Stimulated activated naive CD8-positive, alpha-beta T cell treated with anti-CD3 and anti-CD28 coated beads, Interleukin-15, amount 100 ng/mL, for 72 hours (primary cell): ENCODE results near the gene SUDS3.
"Not testable (repeated sequence)": the region's sequence is repeated elsewhere in the genome, so short reads cannot be mapped to it uniquely, and the experiment has no call there.

Experiments used
- ATAC-seq: fragments of 150-1000 bp; cut with Tn5 transposase; 2 replicates; pipeline ENCODE4 v1.10.0; 2021; ENCODE audit warnings: mild to moderate bottlenecking, moderate library complexity
- DNase-seq, 2 donors: peaks; one replicate each; pipeline ENCODE4 v3.0.0; 2021 to 2022
- H3K27ac Mint-ChIP-seq, 2 donors: one replicate each; pipeline ENCODE4 v1.8.0; 2022; ENCODE audit warnings: mild to moderate bottlenecking in 2 of 2, mixed read lengths in 2 of 2, moderate library complexity in 2 of 2
- H3K27me3 Mint-ChIP-seq: one replicate; pipeline ENCODE4 v1.8.0; 2022; ENCODE audit warnings: mixed read lengths
- H3K4me1 Mint-ChIP-seq: one replicate; pipeline ENCODE4 v1.8.0; 2022; ENCODE audit warnings: mild to moderate bottlenecking, mixed read lengths
- H3K4me3 Mint-ChIP-seq, 2 donors: one replicate each; pipeline ENCODE4 v1.8.0; 2022; ENCODE audit warnings: mild to moderate bottlenecking in 2 of 2, mixed read lengths in 2 of 2, moderate library complexity in 1 of 2
- H3K9me3 Mint-ChIP-seq, 2 donors: one replicate each; pipeline ENCODE4 v1.8.0; 2022; ENCODE audit warnings: mixed read lengths in 2 of 2

Gene SUDS3

DNA sequence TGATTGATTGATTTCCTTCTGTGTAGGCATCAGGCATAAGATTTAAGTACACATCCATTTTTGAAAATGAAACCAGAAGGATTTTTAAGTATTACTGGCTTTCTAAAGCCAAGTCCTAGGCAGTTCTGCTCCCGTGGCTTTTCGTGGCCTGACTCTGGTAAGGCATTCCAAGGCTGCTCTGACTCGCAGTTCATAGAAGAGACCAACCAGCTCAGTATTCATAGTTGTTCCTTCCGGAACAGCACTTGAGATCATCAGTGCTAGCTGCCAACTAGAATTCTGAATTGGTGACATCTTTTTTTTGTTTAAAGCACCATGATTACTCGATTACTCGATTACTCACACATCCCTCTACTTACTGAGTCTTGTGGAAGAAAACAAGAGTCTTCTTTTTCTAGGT lies 25.9 kb downstream of the SUDS3 start:
- peak overlapping the region in 1 of 2 donors; percentile 57 for H3K27ac Mint-ChIP-seq
- DNase-seq: no peak
- H3K9me3 Mint-ChIP-seq: no peaks in the 10 kb centered on the region
- no peak for ATAC-seq
- no peaks in the 10 kb centered on the region for H3K4me1 Mint-ChIP-seq
- no peak overlapping the region for H3K4me3 Mint-ChIP-seq
- no peaks in the 10 kb centered on the region for H3K27me3 Mint-ChIP-seq

DNA sequence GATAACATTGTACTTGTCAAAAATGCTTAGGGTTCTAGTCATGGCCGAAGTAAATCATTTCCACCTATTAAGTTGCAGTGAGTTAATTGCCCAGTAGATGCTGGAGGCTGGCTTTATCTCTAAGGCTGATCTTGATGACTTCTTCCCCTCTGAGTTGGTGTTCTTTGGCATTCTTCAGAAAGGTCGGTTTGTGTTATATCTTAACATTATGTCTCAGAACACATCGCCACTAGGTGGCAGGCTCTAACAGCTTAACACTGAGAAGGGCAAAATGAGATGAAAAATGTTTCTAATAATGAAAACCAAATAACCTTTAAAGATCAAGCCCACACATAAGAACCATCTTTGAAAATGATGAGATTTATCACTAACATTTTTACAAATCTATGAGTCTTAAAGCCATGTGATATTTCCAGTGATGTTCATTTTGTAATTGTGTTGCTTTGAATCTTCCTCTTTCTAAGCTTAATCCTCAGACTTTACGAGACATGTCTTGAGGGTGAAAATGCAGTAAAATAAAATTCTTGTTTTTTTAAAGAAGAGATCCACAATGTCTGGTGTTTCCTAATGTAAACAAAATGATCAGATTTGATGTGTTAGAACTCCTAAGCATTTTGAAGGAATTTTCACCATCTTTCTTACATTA lies 28.6 kb downstream of the SUDS3 start:
- Mint-ChIP-seq H3K9me3 (no peaks in the 10 kb centered on the region), H3K27me3 (no peaks in the 10 kb centered on the region), H3K4me3 (no peak overlapping the region), H3K4me1 (no peaks in the 10 kb centered on the region), H3K27ac (no peak overlapping the region)
- DNase-seq (peak; percentile 28 to 35), ATAC-seq (no peak)

DNA sequence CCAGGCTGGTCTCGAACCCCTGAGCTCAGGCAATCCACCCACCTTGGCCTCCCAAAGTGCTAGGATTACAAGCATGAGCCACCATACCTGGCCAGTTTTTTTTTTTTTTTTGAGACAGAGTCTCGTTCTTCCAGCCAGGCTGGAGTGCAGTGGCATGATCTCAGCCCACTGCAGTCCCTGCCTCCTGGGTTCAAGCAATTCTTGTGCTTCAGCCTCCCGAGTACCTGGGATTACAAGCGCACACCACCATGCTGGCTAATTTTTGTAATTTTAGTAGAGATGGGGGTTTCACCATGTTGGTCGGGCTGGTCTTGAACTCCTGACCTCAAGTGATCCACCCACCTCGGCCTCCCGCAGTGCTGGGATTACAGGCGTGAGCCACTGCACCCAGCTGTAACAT lies 31.9 kb downstream of the SUDS3 start:
- not testable (repeated sequence) for ATAC-seq, H3K27ac Mint-ChIP-seq, H3K27me3 Mint-ChIP-seq, H3K4me1 Mint-ChIP-seq, H3K4me3 Mint-ChIP-seq, DNase-seq
- H3K9me3 Mint-ChIP-seq: peaks cover 5 to 11% of the 10 kb centered on the region in 2 donors

DNA sequence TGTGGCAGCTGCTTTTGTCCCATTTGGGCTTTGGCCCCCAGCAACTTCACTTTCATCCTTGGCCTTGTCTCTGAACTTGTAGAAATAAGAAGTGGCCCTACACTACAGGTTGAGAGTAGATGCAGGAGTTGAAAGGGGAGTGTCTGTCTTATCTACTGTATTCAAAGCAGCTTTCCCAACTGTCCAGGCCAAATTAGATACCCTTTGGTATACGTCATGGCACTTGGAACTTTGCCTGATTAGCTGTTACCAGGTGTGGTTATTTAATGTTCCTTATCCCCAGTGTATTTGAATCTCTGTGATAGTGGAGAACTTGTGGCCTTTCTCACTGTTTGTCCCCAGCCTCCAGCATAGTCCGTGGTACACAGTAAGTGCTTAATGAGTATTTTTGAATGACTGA lies 33.5 kb downstream of the SUDS3 start:
- Mint-ChIP-seq H3K9me3 (peaks cover 5 to 11% of the 10 kb centered on the region in 2 donors), H3K4me3 (no peak overlapping the region), H3K4me1 (no peaks in the 10 kb centered on the region), H3K27me3 (no peaks in the 10 kb centered on the region), H3K27ac (no peak overlapping the region)
- DNase-seq (no peak), ATAC-seq (no peak)

DNA sequence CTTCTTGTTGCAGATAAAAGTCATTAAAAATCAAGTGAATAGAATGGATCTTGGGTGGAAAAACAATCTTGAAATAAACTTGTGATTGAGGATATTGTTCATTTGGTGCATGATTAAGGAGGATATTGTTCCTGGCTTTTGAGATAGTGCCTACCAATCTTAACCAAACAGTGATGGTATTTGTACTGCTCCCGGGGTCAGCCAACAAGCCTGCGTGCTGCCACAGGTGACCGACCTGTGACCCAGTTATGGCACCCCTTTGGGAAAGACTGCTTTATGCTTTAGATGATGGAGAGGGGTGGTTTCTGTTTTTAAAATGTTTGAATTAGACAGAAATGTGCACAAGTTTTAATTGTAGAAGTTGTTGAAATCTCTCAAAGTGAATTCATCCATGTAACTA lies 41.6 kb downstream of the SUDS3 start:
- no peak overlapping the region for H3K4me3 Mint-ChIP-seq
- H3K27me3 Mint-ChIP-seq: no peaks in the 10 kb centered on the region
- no peak for ATAC-seq
- no peaks in the 10 kb centered on the region for H3K4me1 Mint-ChIP-seq
- no peak overlapping the region for H3K27ac Mint-ChIP-seq
- H3K9me3 Mint-ChIP-seq: no peaks in the 10 kb centered on the region
- no peak for DNase-seq

DNA sequence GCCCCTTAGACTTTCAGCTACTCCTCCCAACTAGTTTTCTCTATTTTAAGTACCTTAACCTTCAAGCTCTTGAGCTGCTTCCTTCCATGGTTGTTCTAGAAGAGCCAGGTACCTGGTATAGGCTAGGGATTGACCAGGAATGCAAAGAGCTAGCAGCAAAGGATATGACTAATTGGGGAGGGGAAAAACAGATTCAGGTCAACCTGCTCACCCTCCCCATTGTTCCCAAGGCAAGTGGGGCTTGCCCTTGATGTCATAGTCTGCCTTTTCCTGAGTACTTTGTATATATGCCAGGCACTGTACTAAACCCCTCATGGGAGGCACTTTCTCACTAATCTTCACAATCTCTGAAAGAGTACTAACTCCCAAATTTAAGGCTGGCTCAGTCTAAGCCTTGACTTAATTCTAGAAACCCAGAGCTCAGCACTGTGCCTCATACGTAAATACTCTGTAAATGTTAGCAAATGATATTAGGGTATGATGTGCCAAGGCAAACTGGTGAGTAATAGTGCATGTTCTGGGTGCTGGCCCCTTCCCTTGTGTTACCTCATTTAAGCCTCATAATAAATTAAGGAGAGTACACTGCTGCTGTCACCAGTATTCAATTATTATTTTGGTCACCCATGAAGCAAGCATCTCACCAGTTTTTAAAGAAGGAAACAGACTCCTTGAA lies 42.2 kb downstream of the SUDS3 start:
- no peaks in the 10 kb centered on the region for H3K4me1 Mint-ChIP-seq
- H3K9me3 Mint-ChIP-seq: no peaks in the 10 kb centered on the region
- no peak for DNase-seq
- H3K27ac Mint-ChIP-seq: no peak overlapping the region
- ATAC-seq: no peak
- no peaks in the 10 kb centered on the region for H3K27me3 Mint-ChIP-seq
- no peak overlapping the region for H3K4me3 Mint-ChIP-seq

DNA sequence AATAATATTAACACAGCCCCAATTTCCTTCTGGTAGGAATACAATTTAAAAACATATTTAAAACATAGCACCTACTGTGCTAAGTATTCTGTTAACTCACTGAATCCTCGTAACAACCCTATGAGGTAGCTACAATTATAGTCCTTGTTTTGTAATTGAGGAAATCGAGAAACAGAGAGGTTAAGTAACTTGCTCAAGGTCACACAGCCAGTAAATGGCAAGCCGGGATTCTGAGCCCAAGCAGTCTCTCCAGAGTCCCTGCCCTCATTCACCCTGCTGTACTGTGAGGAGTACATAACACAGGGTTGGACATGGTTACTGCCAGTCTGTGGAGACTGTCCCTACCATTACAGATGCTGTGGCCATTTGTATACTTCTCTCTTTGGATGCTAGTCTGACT lies 44.3 kb downstream of the SUDS3 start:
- H3K4me3 Mint-ChIP-seq: no peak overlapping the region
- H3K9me3 Mint-ChIP-seq: no peaks in the 10 kb centered on the region
- no peaks in the 10 kb centered on the region for H3K27me3 Mint-ChIP-seq
- no peak for ATAC-seq
- no peak for DNase-seq
- peak overlapping the region in 1 of 2 donors; percentile 29 for H3K27ac Mint-ChIP-seq
- no peaks in the 10 kb centered on the region for H3K4me1 Mint-ChIP-seq

DNA sequence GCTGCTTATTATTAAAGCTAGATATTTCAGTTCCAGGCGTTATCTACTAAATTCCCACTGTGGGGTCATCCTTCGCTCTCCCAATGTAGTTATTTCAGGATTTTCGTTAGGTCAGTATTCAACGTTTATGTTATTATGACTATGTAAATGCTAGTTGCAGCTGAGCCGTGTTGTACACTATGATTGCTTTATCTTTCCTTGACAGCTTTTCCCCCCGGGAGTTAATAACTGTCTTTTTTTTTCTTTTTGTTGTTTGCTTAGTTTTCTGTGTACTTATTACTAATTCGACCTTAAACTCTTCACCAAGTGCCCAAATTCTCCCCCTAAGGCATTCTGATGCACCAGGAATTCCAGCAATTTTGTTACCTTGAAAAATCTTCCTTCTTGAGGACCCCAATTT lies 48.5 kb downstream of the SUDS3 start:
- Mint-ChIP-seq H3K9me3 (no peaks in the 10 kb centered on the region), H3K27me3 (no peaks in the 10 kb centered on the region), H3K4me1 (no peaks in the 10 kb centered on the region), H3K27ac (no peak overlapping the region), H3K4me3 (no peak overlapping the region)
- DNase-seq (no peak), ATAC-seq (no peak)

DNA sequence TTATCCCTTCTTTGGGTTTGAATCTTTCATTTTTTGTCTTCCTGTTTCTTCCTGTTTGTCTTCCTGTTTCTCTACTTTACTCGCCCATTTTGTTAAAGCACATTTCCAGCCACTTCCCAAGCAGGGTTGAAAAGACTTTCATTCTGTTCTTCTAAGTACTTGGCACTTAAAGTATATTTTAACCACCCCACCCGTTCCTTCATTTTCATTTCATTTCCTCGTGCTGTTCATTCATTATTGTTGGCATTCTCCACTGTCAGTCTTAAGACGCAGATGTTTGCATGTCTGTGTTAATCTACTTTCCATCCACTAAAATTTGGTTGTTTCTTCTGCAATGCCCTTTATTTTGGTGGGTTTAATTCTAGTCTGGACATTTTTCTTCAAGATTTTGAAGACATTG lies 49.0 kb downstream of the SUDS3 start:
- Mint-ChIP-seq H3K4me3 (no peak overlapping the region), H3K27ac (no peak overlapping the region), H3K27me3 (no peaks in the 10 kb centered on the region), H3K4me1 (no peaks in the 10 kb centered on the region), H3K9me3 (no peaks in the 10 kb centered on the region)
- no peak for DNase-seq
- no peak for ATAC-seq

DNA sequence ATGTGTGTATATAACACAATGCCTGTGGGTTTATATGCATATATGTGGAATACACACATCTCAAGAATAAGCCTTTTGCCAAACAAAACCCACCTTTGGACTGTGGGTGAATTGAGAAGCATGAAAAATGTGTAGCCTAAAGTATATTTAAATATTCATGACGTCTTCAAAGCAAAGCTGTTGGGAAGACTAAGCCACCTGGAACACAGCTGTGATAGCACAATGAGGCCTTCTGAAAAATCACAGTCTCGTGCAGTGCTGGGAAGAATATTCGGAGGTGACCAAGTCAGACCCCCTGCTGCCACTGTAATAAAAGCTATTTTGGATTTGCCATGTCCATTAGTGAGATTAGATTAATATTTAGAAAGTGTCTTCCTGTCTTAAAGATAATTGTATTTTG lies 51.5 kb downstream of the SUDS3 start:
- Mint-ChIP-seq H3K4me1 (no peaks in the 10 kb centered on the region), H3K27ac (no peak overlapping the region), H3K27me3 (no peaks in the 10 kb centered on the region), H3K9me3 (no peaks in the 10 kb centered on the region), H3K4me3 (no peak overlapping the region)
- ATAC-seq: no peak
- DNase-seq: no peak

DNA sequence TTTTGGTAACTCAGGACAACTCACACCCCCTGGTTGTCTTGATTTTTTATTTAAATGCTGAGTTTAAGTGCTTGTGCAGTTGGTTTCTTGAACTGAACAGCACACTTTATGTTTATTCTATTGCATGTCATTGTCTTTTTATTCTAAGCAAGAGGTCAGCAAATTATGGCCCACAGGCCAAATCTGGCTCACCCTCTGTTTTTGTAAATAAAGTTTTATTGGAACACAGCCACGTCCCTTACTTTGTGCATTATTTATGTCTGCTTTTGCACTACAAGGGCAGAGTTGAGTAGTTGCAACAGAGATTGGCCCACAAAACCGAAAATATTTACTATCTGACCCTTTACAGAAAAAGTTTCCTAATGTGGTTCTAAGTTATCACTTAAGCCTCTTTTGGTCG lies 52.3 kb downstream of the SUDS3 start:
- Mint-ChIP-seq H3K27me3 (no peaks in the 10 kb centered on the region), H3K4me1 (no peaks in the 10 kb centered on the region), H3K27ac (no peak overlapping the region), H3K4me3 (no peak overlapping the region), H3K9me3 (no peaks in the 10 kb centered on the region)
- DNase-seq (no peak), ATAC-seq (no peak)

DNA sequence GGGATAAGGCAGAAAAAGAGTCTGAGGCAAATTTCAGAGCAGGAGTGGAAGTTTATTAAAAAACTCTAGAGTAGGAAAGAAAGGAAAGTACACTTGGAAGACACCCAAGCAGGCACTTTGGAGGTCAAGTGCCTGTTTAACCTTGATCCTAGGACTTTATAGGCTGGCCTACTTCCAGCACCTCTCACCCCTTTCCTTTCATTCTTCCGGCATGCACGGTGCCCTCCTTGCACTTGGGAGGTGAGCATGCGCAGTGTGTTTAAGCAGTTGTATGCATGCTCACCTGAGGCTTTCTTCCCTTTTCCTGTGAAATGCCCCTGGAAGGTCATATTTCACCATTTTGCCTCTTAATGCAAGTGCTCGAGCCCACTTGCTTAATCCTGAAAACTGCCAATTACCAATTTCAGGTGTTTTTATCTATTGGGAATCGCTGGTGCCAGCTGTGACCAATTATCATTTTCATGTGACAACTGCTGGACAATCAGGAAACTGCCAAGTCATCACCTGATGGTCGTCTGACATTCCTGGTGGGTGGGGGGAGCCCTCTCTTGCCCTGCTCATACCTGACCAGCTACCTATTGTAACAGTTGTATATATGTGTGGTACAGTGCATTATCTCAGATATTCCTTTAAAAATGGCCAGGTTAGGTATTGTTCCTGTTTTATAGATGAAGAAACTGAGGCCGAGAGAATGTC lies 53.5 kb downstream of the SUDS3 start:
- DNase-seq (no peak), ATAC-seq (no peak)
- no peaks in the 10 kb centered on the region for H3K4me1 Mint-ChIP-seq
- no peak overlapping the region for H3K4me3 Mint-ChIP-seq
- H3K9me3 Mint-ChIP-seq: no peaks in the 10 kb centered on the region
- H3K27me3 Mint-ChIP-seq: no peaks in the 10 kb centered on the region
- H3K27ac Mint-ChIP-seq: no peak overlapping the region

DNA sequence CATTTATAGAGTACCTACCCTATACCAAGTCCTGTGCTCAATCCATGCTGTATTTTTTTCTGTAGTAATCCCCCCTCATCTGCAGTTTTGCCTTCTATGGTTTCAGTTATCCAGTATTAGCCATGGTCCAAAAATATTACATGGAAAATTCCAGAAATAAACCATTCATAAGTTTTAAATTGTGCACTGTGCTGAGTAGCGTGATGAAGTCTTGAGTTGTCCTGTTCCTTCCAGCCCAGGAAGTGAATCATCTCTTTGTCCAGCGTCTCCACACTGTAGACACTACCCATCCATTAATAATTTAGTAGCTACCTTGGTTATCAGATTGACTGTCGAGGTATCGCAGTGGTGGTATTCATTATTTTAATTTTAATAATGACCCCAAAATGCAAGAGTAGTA lies 54.2 kb downstream of the SUDS3 start:
- Mint-ChIP-seq H3K4me3 (no peak overlapping the region), H3K27ac (no peak overlapping the region), H3K27me3 (no peaks in the 10 kb centered on the region), H3K9me3 (peaks cover 0 to 6% of the 10 kb centered on the region in 2 donors), H3K4me1 (no peaks in the 10 kb centered on the region)
- no peak for DNase-seq
- ATAC-seq: no peak

DNA sequence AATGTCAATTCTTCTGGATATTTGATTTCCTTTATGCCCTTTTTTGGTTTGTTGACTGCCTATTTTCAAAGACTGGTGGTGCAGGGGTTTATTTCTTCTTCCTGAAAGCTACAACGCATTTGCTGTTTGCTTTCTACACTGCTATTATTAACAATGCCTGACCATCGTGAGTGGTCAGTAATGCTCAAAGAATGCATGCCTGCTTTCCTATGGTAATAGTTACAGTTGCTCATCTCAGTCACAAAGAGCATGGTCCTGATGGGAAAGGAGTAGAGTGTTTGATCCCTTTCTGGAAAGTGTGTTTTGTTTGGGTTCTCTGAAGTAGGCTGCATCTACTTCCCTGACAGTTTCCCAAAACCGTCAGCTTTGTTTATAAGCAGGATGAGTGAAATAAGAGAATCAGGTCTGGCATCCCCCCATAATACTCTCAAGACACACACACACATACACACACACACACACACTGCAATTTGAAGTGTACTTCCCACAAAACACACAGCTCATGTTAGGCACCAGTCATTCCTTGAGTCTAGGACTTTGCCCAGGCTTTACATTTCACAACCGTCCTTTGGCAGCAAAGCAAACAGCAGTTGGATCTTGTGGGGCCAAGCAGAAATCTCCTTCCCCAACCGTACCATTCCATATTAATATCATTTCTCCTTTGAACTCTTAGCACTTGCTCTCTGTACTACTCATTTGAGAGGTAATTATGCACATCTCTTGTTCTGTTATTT lies 56.6 kb downstream of the SUDS3 start:
- H3K4me1 Mint-ChIP-seq: no peaks in the 10 kb centered on the region
- H3K4me3 Mint-ChIP-seq: no peak overlapping the region
- DNase-seq (no peak), ATAC-seq (no peak)
- H3K9me3 Mint-ChIP-seq: peaks cover 0 to 19% of the 10 kb centered on the region in 2 donors
- H3K27me3 Mint-ChIP-seq: peaks cover 13% of the 10 kb centered on the region
- no peak overlapping the region for H3K27ac Mint-ChIP-seq

DNA sequence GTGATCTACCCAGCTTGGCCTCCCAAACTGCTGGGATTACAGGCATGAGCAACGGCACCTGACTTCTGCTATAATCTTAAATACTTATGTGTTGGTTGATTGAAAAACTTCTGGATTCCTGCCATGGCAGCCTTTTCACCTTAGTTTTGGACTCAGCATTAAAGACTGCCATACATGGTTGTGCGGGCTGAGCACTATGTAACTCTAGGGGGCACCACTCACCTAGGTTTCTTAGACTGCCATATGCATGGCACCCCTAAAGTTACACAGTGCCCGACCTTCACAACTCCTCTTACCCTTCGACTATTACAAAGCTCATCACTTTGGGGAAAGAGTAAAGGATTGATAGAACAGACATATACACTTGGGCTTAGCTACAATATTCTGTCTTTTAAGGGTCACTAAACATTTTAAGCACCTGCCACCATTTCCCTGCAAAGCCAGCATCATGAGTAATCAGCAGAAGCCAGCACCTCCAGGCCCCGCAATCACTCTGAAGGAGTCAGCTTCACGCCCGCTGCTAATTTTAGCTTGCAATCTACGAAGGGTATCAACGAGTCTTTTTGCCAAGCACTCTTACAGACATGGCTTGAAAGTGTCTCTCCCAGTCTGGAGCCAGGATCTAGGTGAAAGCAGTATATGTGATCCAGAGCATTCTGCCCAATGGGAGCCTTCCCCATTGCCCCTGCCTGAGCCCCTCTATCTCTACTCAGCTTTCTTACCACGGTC lies 59.8 kb downstream of the SUDS3 start:
- DNase-seq: no peak
- no peaks in the 10 kb centered on the region for H3K4me1 Mint-ChIP-seq
- H3K27ac Mint-ChIP-seq: no peak overlapping the region
- peaks cover 23% of the 10 kb centered on the region for H3K27me3 Mint-ChIP-seq
- H3K9me3 Mint-ChIP-seq: peaks cover 0 to 19% of the 10 kb centered on the region in 2 donors
- no peak for ATAC-seq
- no peak overlapping the region for H3K4me3 Mint-ChIP-seq
